ENCODE results near the gene OR4X1. TPM values are rescaled to one million over a fixed set of nuclear protein-coding genes. Genes with fewer than 3 reads are reported as not detected.
"Not testable (repeated sequence)": the region's sequence is repeated elsewhere in the genome, so short reads cannot be mapped to it uniquely, and the experiment has no call there.

The OR4X1 gene
- total RNA-seq, 2 experiments from 2014 or later = not detected

- intact Hi-C loops (cut with micrococcal nuclease) = not testable (repeated sequence)
Observed at GRCh38 chr11:48313590-48313989, 49.9 kb downstream of the OR4X1 start.

More at GRCh38 chr11:48313590-48313989, 49.9 kb downstream of the OR4X1 start:
- H3K4me1 Mint-ChIP-seq (ENCODE audit: low read depth); H3K9me3 Mint-ChIP-seq; H3K27ac Mint-ChIP-seq; H3K36me3 Mint-ChIP-seq; POLR2A ChIA-PET; H3K4me3 Mint-ChIP-seq; H3K27me3 Mint-ChIP-seq; DNase-seq; CTCF ChIA-PET: not testable (repeated sequence)

Other genes with a start within 250 kb of the OR4X1 start
- not detected for gene OR4B1, start 47.1 kb upstream of the OR4X1 start, total RNA-seq
- not detected for gene OR4X2, start 18.8 kb upstream of the OR4X1 start, total RNA-seq
- not detected for gene OR4S1, start 42.4 kb downstream of the OR4X1 start, total RNA-seq
- gene OR4C3, start 61.1 kb downstream of the OR4X1 start, total RNA-seq = not detected
- gene OR4C5, start 102.6 kb downstream of the OR4X1 start, total RNA-seq = not detected
- not detected for gene OR4A47, start 224.9 kb downstream of the OR4X1 start, total RNA-seq

Measured in activated CD4-positive, alpha-beta memory T cell treated with anti-CD3 and anti-CD28 coated beads for 36 hours (primary cell).